Cardiac fibroblast (primary cell): ENCODE results near the gene IL16.

Experiments
- DNase-seq, 2 donors: peaks; one replicate each; pipeline versions ENCODE4 v3.0.0 to v3.0.0-alpha.2; 2010; ENCODE audit warnings: low read depth in 2 of 2
- H3K4me3 ChIP-seq, 2 donors: replicated peaks in 1 of 2; 1 replicate in 1 of 2; 2 replicates in 1 of 2; pipeline ENCODE4 v1.5.1; 2011; ENCODE audit warnings: low read depth in 2 of 2, low read length in 2 of 2, mild to moderate bottlenecking in 2 of 2, moderate library complexity in 1 of 2
- TF ChIP-seq, protein P1 (sequence below): IDR thresholded peaks from one replicate; pipeline ENCODE4 v1.5.1; 2011; ENCODE audit warnings: low read depth, mild to moderate bottlenecking, low read length, inconsistent platforms

The IL16 gene

DNA sequence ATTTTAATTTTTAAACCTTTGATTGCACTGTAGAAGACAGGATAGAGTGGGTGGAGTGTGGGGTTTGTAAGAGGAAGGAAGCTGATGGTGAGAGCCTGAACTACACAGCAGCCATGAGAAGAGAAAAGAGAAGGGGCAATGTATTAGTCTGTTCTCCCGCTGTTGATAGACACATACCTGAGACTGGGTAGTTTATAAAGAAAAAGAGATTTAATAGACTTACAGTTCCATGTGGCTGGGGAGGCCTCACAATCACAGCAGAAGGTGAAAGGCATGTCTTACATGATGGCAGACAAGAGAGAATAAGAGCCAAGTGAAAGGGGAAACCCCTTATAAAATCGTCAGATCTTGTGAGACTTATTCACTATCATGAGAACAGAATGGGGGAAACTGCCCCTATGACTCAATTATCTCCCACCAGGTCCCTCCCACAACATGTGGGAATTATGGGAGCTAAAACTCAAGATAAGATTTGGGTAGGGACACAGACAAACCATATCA is 90.0 kb downstream of the IL16 start:
- no peak overlapping the region for H3K4me3 ChIP-seq
- TF ChIP-seq, protein P1, sequence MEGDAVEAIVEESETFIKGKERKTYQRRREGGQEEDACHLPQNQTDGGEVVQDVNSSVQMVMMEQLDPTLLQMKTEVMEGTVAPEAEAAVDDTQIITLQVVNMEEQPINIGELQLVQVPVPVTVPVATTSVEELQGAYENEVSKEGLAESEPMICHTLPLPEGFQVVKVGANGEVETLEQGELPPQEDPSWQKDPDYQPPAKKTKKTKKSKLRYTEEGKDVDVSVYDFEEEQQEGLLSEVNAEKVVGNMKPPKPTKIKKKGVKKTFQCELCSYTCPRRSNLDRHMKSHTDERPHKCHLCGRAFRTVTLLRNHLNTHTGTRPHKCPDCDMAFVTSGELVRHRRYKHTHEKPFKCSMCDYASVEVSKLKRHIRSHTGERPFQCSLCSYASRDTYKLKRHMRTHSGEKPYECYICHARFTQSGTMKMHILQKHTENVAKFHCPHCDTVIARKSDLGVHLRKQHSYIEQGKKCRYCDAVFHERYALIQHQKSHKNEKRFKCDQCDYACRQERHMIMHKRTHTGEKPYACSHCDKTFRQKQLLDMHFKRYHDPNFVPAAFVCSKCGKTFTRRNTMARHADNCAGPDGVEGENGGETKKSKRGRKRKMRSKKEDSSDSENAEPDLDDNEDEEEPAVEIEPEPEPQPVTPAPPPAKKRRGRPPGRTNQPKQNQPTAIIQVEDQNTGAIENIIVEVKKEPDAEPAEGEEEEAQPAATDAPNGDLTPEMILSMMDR: no peak
- DNase-seq: no peak

DNA sequence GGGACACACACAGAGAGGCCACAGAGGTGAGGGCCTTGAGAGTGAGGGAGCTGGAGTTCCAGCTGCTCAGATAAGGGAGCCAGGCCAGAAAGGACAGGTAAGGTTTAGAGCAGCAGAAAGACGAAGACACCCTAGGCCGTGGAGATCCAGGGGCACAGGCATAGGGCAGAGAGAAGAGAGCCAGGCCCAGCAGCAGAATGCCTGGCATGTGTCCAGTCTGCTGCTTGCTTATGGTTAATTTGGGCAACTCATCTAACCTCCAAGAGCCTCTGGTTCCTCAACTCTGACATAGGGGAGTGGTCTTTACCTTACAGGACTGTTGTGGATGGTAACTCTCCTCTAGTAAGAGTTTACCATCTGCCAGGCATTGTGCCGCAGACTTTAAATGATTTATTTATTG is 91.4 kb downstream of the IL16 start:
- H3K4me3 ChIP-seq: no peak overlapping the region
- no peak for DNase-seq
- TF ChIP-seq, protein P1: no peak

DNA sequence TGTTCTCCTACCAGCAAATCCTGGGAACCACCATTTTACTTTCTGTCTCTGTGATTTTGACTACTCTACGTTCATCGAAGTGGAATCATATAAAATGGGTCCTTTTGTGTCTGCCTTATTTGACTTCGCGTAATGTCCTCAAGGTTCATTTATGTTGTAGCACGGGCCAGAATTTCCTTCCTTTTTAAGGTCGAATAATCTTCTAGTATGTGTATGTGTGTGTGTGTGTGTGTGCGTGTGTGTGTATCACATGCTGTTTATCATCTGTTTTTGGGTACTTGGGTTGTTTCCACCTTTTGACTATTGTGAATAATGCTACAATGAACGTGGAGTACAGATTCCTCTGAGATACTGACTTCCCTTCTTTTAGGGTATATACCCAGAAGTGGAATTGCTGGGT is 91.9 kb downstream of the IL16 start:
- DNase-seq: no peak

DNA sequence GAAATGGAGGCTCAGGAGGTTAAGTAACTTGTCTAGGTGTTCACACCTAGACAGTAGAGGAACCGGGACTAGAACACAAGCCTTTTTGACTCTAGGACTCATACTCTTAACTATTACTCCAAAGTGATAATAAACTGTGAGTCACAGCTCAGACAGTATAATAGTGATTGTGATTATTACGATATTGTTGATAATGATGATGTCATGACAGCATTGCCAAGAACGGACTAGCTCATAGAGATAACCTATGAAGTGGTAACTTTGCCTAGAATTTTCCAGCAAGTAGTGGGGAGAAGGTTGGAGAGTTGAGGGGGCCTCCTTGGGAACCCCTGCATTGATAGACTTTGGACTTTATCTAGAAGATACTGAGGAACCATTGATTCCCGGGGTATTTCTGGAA is 93.2 kb downstream of the IL16 start:
- H3K4me3 ChIP-seq: no peak overlapping the region
- peak in 1 of 2 donors; percentile 4 for DNase-seq
- TF ChIP-seq, protein P1: no peak

More for the DNA sequence above, 91.9 kb downstream of the IL16 start:
- H3K4me3 ChIP-seq: no peak overlapping the region
- TF ChIP-seq, protein P1: no peak

DNA sequence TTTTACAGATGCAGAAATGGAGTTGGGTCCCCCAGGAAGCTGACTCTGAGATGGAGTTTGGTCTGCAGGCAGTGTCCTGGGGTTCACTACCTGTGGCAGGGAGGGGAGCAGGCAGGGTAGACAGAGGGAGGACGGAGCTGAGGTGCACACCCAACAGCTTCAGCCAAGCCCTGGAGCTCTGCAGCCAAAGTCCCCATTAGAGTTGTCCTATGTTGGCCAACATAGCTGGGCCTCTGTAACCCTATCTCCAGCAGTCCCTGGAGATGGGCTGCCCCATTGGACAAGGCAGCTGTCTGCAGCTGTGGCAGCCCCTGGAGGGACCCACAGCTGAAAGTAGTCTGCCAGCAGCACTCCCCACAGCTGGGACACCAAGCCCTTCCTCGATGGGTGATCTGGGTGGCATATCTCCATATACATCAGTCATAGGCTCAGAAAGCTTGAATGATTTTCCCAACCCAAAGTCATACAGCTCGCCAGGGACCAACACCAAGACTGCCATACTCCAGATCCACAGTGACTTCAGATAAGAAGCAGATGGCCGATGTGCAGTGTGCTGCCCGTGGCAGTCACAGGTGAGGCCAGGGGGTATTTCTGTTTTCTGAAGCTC is 95.3 kb downstream of the IL16 start:
- no peak overlapping the region for H3K4me3 ChIP-seq
- DNase-seq: no peak
- TF ChIP-seq, protein P1: no peak

DNA sequence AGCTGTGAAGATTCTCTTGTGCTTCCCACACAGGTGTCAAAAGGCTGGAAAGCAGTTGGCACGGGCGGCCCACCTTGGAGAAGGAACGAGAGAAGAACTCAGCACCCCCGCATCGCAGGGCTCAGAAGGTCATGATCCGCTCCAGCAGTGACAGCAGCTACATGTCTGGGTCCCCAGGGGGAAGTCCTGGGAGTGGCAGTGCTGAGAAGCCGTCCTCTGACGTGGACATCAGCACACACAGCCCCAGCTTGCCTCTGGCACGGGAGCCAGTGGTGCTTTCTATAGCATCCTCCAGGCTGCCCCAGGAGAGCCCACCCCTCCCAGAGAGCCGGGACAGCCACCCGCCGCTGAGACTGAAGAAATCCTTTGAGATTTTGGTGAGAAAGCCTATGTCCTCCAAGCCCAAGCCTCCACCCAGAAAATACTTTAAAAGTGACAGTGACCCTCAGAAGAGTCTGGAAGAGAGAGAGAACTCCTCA is 95.9 kb downstream of the IL16 start:
- H3K4me3 ChIP-seq: no peak overlapping the region
- TF ChIP-seq, protein P1: no peak
- DNase-seq: no peak
